DLD1 (cell line): ENCODE results near the gene NR1H4.
"Not testable (repeated sequence)": the region's sequence is repeated elsewhere in the genome, so short reads cannot be mapped to it uniquely, and the experiment has no call there.

ENCODE experiments used
- in situ Hi-C: cut with HindIII; loops from 2 replicates; pipeline ENCODE4 v1.10.0; 2017; ENCODE audit warnings: low sequenced_read_pairs

The NR1H4 gene

GRCh38 chr12:100473716-100474150 lies at the start of gene NR1H4:
Gene NR1H4 (plus strand): TSS chr12:100473866. CDS start chr12:100493324, 19,458 bp downstream.
- in situ Hi-C loops = no loop called here

DNA sequence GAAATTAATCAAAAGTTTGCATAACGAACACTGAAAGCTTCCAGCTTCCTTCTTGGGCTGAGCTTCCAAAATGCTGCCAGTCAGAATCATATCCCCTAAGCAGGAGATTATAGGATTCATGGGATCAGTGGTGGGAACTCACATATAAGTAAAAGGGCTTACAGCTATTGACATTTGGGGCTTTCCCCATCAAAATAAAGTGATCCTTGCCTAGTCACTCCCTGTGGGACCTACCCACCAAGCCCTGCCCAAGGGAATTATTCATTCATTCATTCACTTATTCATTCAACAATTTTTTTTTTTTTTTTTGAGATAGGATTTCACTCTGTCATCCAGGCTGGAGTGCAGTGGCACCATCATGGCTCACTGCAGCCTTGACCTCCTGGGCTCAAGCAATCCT lies 47.5 kb upstream of the NR1H4 start:
- in situ Hi-C loops = no loop called here

- in situ Hi-C loops = no loop called here
These were observed 46.6 kb upstream of the NR1H4 start for GRCh38 chr12:100427078-100427477.

DNA sequence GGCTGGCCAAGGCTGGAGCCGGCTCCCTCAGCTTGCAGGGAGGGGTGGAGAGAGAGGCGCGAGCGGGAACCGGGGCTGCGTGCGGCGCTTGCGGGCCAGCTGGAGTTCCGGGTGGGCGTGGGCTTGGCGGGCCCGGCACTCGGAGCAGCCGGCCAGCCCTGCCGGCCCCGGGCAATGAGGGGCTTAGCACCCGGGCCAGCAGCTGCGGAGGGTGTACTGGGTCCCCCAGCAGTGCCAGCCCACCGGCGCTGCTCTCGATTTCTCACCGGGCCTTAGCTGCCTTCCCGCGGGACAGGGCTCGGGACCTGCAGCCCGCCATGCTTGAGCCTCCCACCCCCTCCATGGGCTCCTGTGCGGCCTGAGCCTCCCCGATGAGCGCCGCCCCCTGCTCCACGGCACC lies 43.4 kb upstream of the NR1H4 start:
- in situ Hi-C loops = not testable (repeated sequence)

GRCh38 chr12:100433701-100434100 lies 40.0 kb upstream of the NR1H4 start:
- in situ Hi-C loops = no loop called here

GRCh38 chr12:100434177-100434576 lies 39.5 kb upstream of the NR1H4 start:
- in situ Hi-C loops = no loop called here

- in situ Hi-C loops = no loop called here
These were observed 37.7 kb upstream of the NR1H4 start for GRCh38 chr12:100435957-100436356.

- in situ Hi-C loops = no loop called here
These were observed 36.4 kb upstream of the NR1H4 start for GRCh38 chr12:100437038-100437841.

GRCh38 chr12:100439797-100440196 lies 33.9 kb upstream of the NR1H4 start:
- in situ Hi-C loops = no loop called here

- in situ Hi-C loops = no loop called here
These were observed 31.3 kb upstream of the NR1H4 start for GRCh38 chr12:100442403-100442802.

DNA sequence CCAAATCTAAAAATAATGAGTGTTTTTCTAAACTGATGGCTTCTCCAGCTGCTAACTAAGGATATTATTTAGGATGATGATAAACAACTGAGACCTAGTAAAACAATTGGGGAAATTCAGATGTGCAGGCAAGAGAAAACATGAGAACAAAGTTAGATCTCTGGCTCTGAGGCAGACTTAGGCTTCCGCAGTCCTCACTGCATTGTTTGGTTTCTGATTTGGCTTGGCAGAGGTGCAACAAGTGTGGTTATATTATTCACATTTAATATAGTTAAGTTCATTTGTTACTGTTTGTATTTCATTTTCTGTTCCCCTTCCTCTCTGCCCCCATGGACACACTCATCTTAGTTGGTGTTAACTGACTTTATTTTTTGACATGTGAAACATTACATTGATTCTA lies 30.2 kb upstream of the NR1H4 start:
- in situ Hi-C loops = no loop called here

DNA sequence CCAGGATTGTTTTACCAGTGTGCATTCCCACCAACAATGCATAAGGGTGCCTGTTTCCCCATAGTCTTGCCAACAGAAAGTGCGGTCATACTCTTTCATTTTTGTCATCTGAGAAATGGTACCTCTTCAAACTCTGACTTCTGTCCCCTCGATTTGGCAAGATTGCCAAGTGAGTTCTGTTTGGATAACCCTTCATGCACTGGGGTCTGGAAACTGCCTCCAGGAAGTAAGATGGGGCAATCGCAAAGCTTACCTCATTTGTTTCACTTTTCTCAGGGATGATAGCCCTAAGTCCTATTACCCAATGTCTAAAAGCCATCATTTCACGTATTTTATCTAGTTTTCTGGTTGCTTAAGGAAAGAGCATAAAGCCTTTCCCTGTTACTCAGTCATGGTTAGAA lies 28.6 kb upstream of the NR1H4 start:
- in situ Hi-C loops = no loop called here

DNA sequence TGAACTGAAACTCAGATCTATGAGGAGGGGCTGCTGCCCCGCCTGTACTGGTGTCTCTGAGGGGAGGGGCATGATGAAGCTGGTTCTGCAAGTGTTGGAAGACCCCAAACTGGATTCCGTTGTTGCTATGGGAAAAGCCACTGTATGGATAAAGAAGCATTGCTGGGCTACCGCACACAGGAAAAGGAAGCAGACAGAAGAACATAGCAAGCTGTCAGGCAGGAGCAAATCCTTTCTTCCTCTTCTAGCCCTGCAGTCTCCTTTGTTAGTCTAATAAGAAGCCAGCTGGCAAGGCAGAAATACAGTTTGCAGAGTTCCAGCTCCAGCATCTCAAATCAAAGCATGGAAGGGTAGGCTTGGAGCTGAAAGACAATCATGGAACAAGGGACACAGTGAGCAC lies 26.3 kb upstream of the NR1H4 start:
- in situ Hi-C loops = no loop called here

- in situ Hi-C loops = no loop called here
These were observed 25.0 kb upstream of the NR1H4 start for GRCh38 chr12:100448656-100449055.

- in situ Hi-C loops = no loop called here
These were observed 22.9 kb upstream of the NR1H4 start for GRCh38 chr12:100450735-100451134.

- in situ Hi-C loops = no loop called here
These were observed 19.7 kb upstream of the NR1H4 start for GRCh38 chr12:100453951-100454350.

GRCh38 chr12:100455896-100456295 lies 17.8 kb upstream of the NR1H4 start:
- in situ Hi-C loops = no loop called here

GRCh38 chr12:100458191-100458590 lies 15.5 kb upstream of the NR1H4 start:
- in situ Hi-C loops = no loop called here

GRCh38 chr12:100460702-100461101 lies 13.0 kb upstream of the NR1H4 start:
- in situ Hi-C loops = no loop called here

DNA sequence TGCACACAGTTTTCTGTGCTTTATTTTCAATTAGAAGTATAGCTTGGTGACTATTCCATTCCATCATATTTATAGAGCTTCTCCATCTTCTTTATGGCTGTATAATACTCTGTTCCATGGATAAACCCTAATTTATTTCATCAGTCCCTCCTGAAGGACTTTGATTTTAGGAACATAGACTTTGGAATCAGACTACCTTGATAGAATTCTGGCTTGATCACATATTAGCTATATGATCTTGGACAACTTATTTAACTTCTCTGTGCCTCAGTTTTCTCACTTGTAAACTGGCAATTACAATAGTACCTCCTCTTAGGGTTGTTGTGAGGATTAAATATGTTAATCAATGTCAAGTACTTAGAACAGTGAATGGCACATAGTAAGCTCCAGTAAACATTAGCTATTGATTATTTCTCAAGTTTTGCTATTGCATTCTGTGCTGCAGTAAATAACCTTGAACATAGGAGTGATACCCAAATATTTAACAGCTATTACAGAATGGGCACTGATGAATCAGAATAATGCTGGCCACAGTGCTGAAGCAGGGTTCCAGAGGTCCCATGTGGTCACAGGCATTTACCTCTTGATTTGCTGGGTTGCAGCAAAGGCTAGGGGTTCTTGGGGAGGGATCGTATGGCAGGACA lies 12.2 kb upstream of the NR1H4 start:
- in situ Hi-C loops = no loop called here

DNA sequence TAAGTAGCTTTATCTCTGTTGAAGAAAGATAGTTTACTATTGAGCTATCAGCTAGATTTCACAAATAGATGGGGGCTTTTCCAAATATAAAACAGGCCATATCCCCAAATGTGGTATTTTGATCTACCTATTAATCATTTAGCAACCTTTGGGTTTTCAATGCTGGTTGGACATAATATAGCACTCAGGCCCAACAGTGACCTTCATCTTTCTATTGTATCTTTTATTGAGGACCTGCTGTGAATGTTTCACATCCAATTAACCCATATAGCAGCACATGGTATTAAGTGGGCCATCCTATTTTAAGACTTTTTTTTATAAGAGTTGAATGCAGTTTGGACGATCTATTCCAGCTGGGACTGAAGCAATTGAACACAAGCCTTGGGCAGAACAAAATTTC lies 10.0 kb upstream of the NR1H4 start:
- in situ Hi-C loops = no loop called here

- in situ Hi-C loops = no loop called here
These were observed 9.1 kb upstream of the NR1H4 start for GRCh38 chr12:100464529-100464928.
